Activated CD4-positive, alpha-beta memory T cell treated with anti-CD3 and anti-CD28 coated beads for 36 hours (primary cell): Measurements from ENCODE around the gene CIT. TPM values are rescaled to one million over a fixed set of nuclear protein-coding genes. Genes with fewer than 3 reads are reported as not detected.

Experiments used
- CTCF ChIA-PET: fragments of 350-600 bp; sonication (Branson Sonifier 250); formaldehyde crosslinking; loops from one replicate; lab custom pipeline; 2021; ENCODE audit warnings: antibody characterized with exemption, inconsistent platforms; lab: Charles Lee
- POLR2A ChIA-PET: fragments of 350-600 bp; sonication (Branson Sonifier 250); formaldehyde crosslinking; loops from one replicate; lab custom pipeline; 2021; ENCODE audit warnings: antibody characterized with exemption; lab: Charles Lee
- DNase-seq: peaks from one replicate; pipeline ENCODE4 v3.0.0-alpha.2; 2020
- H3K27ac Mint-ChIP-seq: one replicate; pipeline ENCODE4 v1.8.0; 2021; ENCODE audit warnings: mixed read lengths
- H3K27me3 Mint-ChIP-seq: one replicate; pipeline ENCODE4 v1.8.0; 2021; ENCODE audit warnings: mixed read lengths
- H3K36me3 Mint-ChIP-seq: one replicate; pipeline ENCODE4 v1.8.0; 2021; ENCODE audit warnings: mixed read lengths
- H3K4me1 Mint-ChIP-seq: one replicate; pipeline ENCODE4 v1.8.0; 2021; ENCODE audit warnings: low read depth, mixed read lengths
- H3K4me3 Mint-ChIP-seq: one replicate; pipeline ENCODE4 v1.8.0; 2021; ENCODE audit warnings: mild to moderate bottlenecking, mixed read lengths
- H3K9me3 Mint-ChIP-seq: one replicate; pipeline ENCODE4 v1.8.0; 2021; ENCODE audit warnings: mixed read lengths
- intact Hi-C: fragments of 100-400 bp; cut with micrococcal nuclease; formaldehyde crosslinking; loops from one replicate; pipeline ENCODE4 v1.15.1; 2023
- total RNA-seq, 2 experiments: library from RNA; stranded (reverse); gene quantifications; one replicate each; pipeline ENCODE4 v1.2.3, GENCODE V29; 2021

Gene CIT
- total RNA-seq, 2 experiments from 2014 or later = 57.5 to 61.7 TPM

GRCh38 chr12:119751961-119752360 is 125.2 kb downstream of the CIT start:
- Mint-ChIP-seq H3K27me3 (no peaks in the 10 kb centered on the region), H3K36me3 (peaks cover 24% of the 10 kb centered on the region), H3K9me3 (no peaks in the 10 kb centered on the region), H3K4me3 (no peak overlapping the region), H3K4me1 (no peaks in the 10 kb centered on the region), H3K27ac (no peak overlapping the region)
- ChIA-PET CTCF (interaction anchor here (0.5 to 1.0 kb wide), 2 partner anchors 50 to 53 kb away, joined by 3 read pairs; no protein-coding TSS in a partner anchor), POLR2A (no interaction called here)
- intact Hi-C loops = no loop called here
- DNase-seq = no peak

GRCh38 chr12:119749666-119750065 is 127.5 kb downstream of the CIT start:
- Mint-ChIP-seq H3K27me3 (no peaks in the 10 kb centered on the region), H3K4me3 (no peak overlapping the region), H3K36me3 (peaks cover 38% of the 10 kb centered on the region), H3K9me3 (peaks cover 20% of the 10 kb centered on the region), H3K4me1 (no peaks in the 10 kb centered on the region), H3K27ac (no peak overlapping the region)
- intact Hi-C loops = no loop called here
- ChIA-PET CTCF (no interaction called here), POLR2A (no interaction called here)
- no peak for DNase-seq

GRCh38 chr12:119748497-119748896 is 128.6 kb downstream of the CIT start:
- no peak overlapping the region for H3K27ac Mint-ChIP-seq
- no peaks in the 10 kb centered on the region for H3K4me1 Mint-ChIP-seq
- DNase-seq = no peak
- ChIA-PET POLR2A (no interaction called here), CTCF (no interaction called here)
- peaks cover 27% of the 10 kb centered on the region for H3K9me3 Mint-ChIP-seq
- no peak overlapping the region for H3K4me3 Mint-ChIP-seq
- H3K27me3 Mint-ChIP-seq = no peaks in the 10 kb centered on the region
- peaks cover 45% of the 10 kb centered on the region for H3K36me3 Mint-ChIP-seq
- intact Hi-C loops = no loop called here

GRCh38 chr12:119746169-119746568 is 131.0 kb downstream of the CIT start:
- H3K4me1 Mint-ChIP-seq = no peaks in the 10 kb centered on the region
- H3K27me3 Mint-ChIP-seq = no peaks in the 10 kb centered on the region
- POLR2A ChIA-PET = no interaction called here

GRCh38 chr12:119744900-119745606 is 132.1 kb downstream of the CIT start:
- CTCF ChIA-PET = no interaction called here
- H3K4me1 Mint-ChIP-seq = no peaks in the 10 kb centered on the region
- peaks cover 27% of the 10 kb centered on the region for H3K9me3 Mint-ChIP-seq
- H3K36me3 Mint-ChIP-seq = peaks cover 43% of the 10 kb centered on the region
- no peak overlapping the region for H3K4me3 Mint-ChIP-seq
- no peaks in the 10 kb centered on the region for H3K27me3 Mint-ChIP-seq
- DNase-seq = no peak
- POLR2A ChIA-PET = no interaction called here
- H3K27ac Mint-ChIP-seq = no peak overlapping the region
- intact Hi-C loops = no loop called here

More at GRCh38 chr12:119746169-119746568, 131.0 kb downstream of the CIT start:
- CTCF ChIA-PET = no interaction called here
- no peak for DNase-seq
- Mint-ChIP-seq H3K4me3 (no peak overlapping the region), H3K27ac (no peak overlapping the region), H3K9me3 (peaks cover 27% of the 10 kb centered on the region), H3K36me3 (peaks cover 52% of the 10 kb centered on the region)
- intact Hi-C loops = no loop called here

GRCh38 chr12:119742700-119743099 is 134.4 kb downstream of the CIT start:
- no peak overlapping the region for H3K27ac Mint-ChIP-seq
- ChIA-PET POLR2A (no interaction called here), CTCF (no interaction called here)
- no peaks in the 10 kb centered on the region for H3K4me1 Mint-ChIP-seq
- intact Hi-C loops = no loop called here
- H3K27me3 Mint-ChIP-seq = no peaks in the 10 kb centered on the region
- peaks cover 43% of the 10 kb centered on the region for H3K36me3 Mint-ChIP-seq
- H3K9me3 Mint-ChIP-seq = peaks cover 27% of the 10 kb centered on the region
- DNase-seq = no peak
- H3K4me3 Mint-ChIP-seq = no peak overlapping the region

- intact Hi-C loops = no loop called here
- H3K9me3 Mint-ChIP-seq = peaks cover 17% of the 10 kb centered on the region
- no peaks in the 10 kb centered on the region for H3K4me1 Mint-ChIP-seq
- ChIA-PET CTCF (no interaction called here), POLR2A (no interaction called here)
- DNase-seq = no peak
- H3K4me3 Mint-ChIP-seq = no peak overlapping the region
- no peaks in the 10 kb centered on the region for H3K27me3 Mint-ChIP-seq
- H3K27ac Mint-ChIP-seq = no peak overlapping the region
- peaks cover 36% of the 10 kb centered on the region for H3K36me3 Mint-ChIP-seq
Observed at GRCh38 chr12:119740830-119741229, 136.3 kb downstream of the CIT start.

GRCh38 chr12:119735079-119735478 is 142.0 kb downstream of the CIT start:
- no peaks in the 10 kb centered on the region for H3K9me3 Mint-ChIP-seq
- H3K4me1 Mint-ChIP-seq = peaks cover 4% of the 10 kb centered on the region
- ChIA-PET POLR2A (no interaction called here), CTCF (no interaction called here)
- no peak for DNase-seq
- intact Hi-C loops = no loop called here
- H3K4me3 Mint-ChIP-seq = no peak overlapping the region
- H3K27me3 Mint-ChIP-seq = no peaks in the 10 kb centered on the region
- no peak overlapping the region for H3K27ac Mint-ChIP-seq
- H3K36me3 Mint-ChIP-seq = peaks cover 18% of the 10 kb centered on the region

GRCh38 chr12:119730381-119730780 is 146.7 kb downstream of the CIT start:
- Mint-ChIP-seq H3K27ac (no peak overlapping the region), H3K9me3 (no peaks in the 10 kb centered on the region), H3K4me1 (peaks cover 4% of the 10 kb centered on the region), H3K36me3 (peaks cover 15% of the 10 kb centered on the region), H3K4me3 (no peak overlapping the region), H3K27me3 (no peaks in the 10 kb centered on the region)
- no peak for DNase-seq
- POLR2A ChIA-PET = no interaction called here
- intact Hi-C loops = no loop called here
- CTCF ChIA-PET = no interaction called here

GRCh38 chr12:119729871-119730270 is 147.2 kb downstream of the CIT start:
- ChIA-PET CTCF (no interaction called here), POLR2A (no interaction called here)
- Mint-ChIP-seq H3K4me3 (no peak overlapping the region), H3K27ac (no peak overlapping the region), H3K4me1 (peaks cover 4% of the 10 kb centered on the region), H3K27me3 (no peaks in the 10 kb centered on the region), H3K36me3 (peaks cover 15% of the 10 kb centered on the region), H3K9me3 (no peaks in the 10 kb centered on the region)
- intact Hi-C loops = no loop called here
- DNase-seq = no peak

- H3K27ac Mint-ChIP-seq = no peak overlapping the region
- no peak overlapping the region for H3K4me3 Mint-ChIP-seq
- ChIA-PET CTCF (interaction anchor here (1.2 kb wide), 1 partner anchor 174 kb away, joined by 3 read pairs; no protein-coding TSS in a partner anchor), POLR2A (no interaction called here)
- intact Hi-C loops = no loop called here
- H3K27me3 Mint-ChIP-seq = no peaks in the 10 kb centered on the region
- H3K4me1 Mint-ChIP-seq = peaks cover 4% of the 10 kb centered on the region
- no peaks in the 10 kb centered on the region for H3K9me3 Mint-ChIP-seq
- peaks cover 7% of the 10 kb centered on the region for H3K36me3 Mint-ChIP-seq
- no peak for DNase-seq
Observed at GRCh38 chr12:119728444-119728745, 148.7 kb downstream of the CIT start.

GRCh38 chr12:119727600-119728443 is 149.3 kb downstream of the CIT start:
- ChIA-PET POLR2A (no interaction called here), CTCF (interaction anchor here (0.8 to 1.2 kb wide), 2 partner anchors 53 to 174 kb away, joined by 3 read pairs; no protein-coding TSS in a partner anchor)
- DNase-seq = no peak
- Mint-ChIP-seq H3K9me3 (no peaks in the 10 kb centered on the region), H3K4me1 (peaks cover 2% of the 10 kb centered on the region), H3K27ac (no peak overlapping the region), H3K4me3 (no peak overlapping the region), H3K27me3 (no peaks in the 10 kb centered on the region), H3K36me3 (peaks cover 5% of the 10 kb centered on the region)
- intact Hi-C loops = no loop called here
